ENCODE measurements around the gene APOE. TPM values are rescaled to one million over a fixed set of nuclear protein-coding genes. Genes with fewer than 3 reads are reported as not detected.

Gene APOE
- total and polyA plus RNA-seq, 2 of the 13 experiments (the other 11 are each of a cell fraction or from before 2014, with no cell fraction given): 1,328 to 1,470 TPM

DNA sequence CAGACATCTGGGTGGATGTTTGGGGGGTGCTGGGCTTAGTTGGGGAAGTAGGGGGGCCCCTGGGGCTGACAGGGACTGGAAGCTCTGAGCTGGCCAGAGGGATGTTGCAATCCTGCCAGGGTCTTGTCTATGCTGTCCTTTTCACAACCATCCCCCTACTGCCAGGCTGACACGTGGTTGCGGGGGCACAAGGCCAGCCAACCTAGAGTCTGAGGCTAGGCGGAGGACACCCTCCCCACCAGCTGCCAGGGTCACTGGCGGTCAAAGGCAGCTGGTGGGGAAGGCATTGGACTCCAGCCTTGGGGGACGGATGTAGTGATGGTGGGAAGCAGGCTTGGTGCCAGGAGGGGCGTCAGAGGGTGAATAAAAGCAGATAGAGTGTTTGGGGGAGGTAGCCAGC is 7.3 kb downstream of the APOE start (continued):
- peak; percentile 45; the same call in 1 of the 2 replicates for TF ChIP-seq ZNF430 (CRISPR knock-in tag; IDR thresholded peaks at IDR 0.05)
- TF ChIP-seq, protein P1, sequence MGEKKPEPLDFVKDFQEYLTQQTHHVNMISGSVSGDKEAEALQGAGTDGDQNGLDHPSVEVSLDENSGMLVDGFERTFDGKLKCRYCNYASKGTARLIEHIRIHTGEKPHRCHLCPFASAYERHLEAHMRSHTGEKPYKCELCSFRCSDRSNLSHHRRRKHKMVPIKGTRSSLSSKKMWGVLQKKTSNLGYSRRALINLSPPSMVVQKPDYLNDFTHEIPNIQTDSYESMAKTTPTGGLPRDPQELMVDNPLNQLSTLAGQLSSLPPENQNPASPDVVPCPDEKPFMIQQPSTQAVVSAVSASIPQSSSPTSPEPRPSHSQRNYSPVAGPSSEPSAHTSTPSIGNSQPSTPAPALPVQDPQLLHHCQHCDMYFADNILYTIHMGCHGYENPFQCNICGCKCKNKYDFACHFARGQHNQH (CRISPR knock-in tag; IDR thresholded peaks at IDR 0.05): peak; percentile 77
- TF ChIP-seq BORCS8-MEF2B (CRISPR knock-in tag; IDR thresholded peaks at IDR 0.05): peak; percentile 45; the same call in 1 of the 2 replicates
- no peak for TF ChIP-seq SIN3A (IDR thresholded peaks at IDR 0.05; ENCODE audit: borderline replicate concordance, low read depth, low read length)
- TF ChIP-seq, protein P2, sequence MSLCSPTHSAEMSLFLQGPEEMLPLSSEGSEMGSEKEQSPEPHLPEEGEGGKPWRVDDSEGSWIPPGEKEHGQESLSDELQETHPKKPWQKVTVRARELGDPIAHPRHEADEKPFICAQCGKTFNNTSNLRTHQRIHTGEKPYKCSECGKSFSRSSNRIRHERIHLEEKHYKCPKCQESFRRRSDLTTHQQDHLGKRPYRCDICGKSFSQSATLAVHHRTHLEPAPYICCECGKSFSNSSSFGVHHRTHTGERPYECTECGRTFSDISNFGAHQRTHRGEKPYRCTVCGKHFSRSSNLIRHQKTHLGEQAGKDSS (CRISPR knock-in tag; IDR thresholded peaks at IDR 0.05; ENCODE audit: borderline replicate concordance, low read depth): peak; percentile 37; the same call in 1 of the 2 replicates
- TF ChIP-seq, protein P3, sequence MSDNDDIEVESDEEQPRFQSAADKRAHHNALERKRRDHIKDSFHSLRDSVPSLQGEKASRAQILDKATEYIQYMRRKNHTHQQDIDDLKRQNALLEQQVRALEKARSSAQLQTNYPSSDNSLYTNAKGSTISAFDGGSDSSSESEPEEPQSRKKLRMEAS (IDR thresholded peaks at IDR 0.05): peak; percentile 95
- no peak for TF ChIP-seq SRSF9 (IDR thresholded peaks at IDR 0.05; ENCODE audit: borderline replicate concordance, insufficient read depth, low read depth, low read length, poor library complexity, severe bottlenecking)
- no peak for TF ChIP-seq RBAK (CRISPR knock-in tag; IDR thresholded peaks at IDR 0.05)
- TF ChIP-seq HOXA7 (CRISPR knock-in tag; IDR thresholded peaks at IDR 0.05): 0 out of 2 replicates have a peak, but pooled peaks have one; percentile 68
- peak; percentile 14; the same call in 1 of the 2 replicates for TF ChIP-seq ZNF12 (CRISPR knock-in tag; IDR thresholded peaks at IDR 0.05)
- peak; percentile 70; the same call in 1 of the 2 replicates for TF ChIP-seq ZNF788 (CRISPR knock-in tag; IDR thresholded peaks at IDR 0.05; ENCODE audit: borderline replicate concordance)
- no peak; the same call in 1 of the 2 replicates for TF ChIP-seq JDP2 (CRISPR knock-in tag; IDR thresholded peaks at IDR 0.05; ENCODE audit: borderline replicate concordance)
- TF ChIP-seq, protein P4, sequence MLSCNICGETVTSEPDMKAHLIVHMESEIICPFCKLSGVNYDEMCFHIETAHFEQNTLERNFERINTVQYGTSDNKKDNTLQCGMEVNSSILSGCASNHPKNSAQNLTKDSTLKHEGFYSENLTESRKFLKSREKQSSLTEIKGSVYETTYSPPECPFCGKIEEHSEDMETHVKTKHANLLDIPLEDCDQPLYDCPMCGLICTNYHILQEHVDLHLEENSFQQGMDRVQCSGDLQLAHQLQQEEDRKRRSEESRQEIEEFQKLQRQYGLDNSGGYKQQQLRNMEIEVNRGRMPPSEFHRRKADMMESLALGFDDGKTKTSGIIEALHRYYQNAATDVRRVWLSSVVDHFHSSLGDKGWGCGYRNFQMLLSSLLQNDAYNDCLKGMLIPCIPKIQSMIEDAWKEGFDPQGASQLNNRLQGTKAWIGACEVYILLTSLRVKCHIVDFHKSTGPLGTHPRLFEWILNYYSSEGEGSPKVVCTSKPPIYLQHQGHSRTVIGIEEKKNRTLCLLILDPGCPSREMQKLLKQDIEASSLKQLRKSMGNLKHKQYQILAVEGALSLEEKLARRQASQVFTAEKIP (CRISPR knock-in tag; IDR thresholded peaks at IDR 0.05; ENCODE audit: borderline replicate concordance): no peak
- TF ChIP-seq, protein P5, sequence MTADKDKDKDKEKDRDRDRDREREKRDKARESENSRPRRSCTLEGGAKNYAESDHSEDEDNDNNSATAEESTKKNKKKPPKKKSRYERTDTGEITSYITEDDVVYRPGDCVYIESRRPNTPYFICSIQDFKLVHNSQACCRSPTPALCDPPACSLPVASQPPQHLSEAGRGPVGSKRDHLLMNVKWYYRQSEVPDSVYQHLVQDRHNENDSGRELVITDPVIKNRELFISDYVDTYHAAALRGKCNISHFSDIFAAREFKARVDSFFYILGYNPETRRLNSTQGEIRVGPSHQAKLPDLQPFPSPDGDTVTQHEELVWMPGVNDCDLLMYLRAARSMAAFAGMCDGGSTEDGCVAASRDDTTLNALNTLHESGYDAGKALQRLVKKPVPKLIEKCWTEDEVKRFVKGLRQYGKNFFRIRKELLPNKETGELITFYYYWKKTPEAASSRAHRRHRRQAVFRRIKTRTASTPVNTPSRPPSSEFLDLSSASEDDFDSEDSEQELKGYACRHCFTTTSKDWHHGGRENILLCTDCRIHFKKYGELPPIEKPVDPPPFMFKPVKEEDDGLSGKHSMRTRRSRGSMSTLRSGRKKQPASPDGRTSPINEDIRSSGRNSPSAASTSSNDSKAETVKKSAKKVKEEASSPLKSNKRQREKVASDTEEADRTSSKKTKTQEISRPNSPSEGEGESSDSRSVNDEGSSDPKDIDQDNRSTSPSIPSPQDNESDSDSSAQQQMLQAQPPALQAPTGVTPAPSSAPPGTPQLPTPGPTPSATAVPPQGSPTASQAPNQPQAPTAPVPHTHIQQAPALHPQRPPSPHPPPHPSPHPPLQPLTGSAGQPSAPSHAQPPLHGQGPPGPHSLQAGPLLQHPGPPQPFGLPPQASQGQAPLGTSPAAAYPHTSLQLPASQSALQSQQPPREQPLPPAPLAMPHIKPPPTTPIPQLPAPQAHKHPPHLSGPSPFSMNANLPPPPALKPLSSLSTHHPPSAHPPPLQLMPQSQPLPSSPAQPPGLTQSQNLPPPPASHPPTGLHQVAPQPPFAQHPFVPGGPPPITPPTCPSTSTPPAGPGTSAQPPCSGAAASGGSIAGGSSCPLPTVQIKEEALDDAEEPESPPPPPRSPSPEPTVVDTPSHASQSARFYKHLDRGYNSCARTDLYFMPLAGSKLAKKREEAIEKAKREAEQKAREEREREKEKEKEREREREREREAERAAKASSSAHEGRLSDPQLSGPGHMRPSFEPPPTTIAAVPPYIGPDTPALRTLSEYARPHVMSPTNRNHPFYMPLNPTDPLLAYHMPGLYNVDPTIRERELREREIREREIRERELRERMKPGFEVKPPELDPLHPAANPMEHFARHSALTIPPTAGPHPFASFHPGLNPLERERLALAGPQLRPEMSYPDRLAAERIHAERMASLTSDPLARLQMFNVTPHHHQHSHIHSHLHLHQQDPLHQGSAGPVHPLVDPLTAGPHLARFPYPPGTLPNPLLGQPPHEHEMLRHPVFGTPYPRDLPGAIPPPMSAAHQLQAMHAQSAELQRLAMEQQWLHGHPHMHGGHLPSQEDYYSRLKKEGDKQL (CRISPR knock-in tag; IDR thresholded peaks at IDR 0.05; ENCODE audit: low read depth): 0 out of 2 replicates have a peak, but pooled peaks have one; percentile 44
- TF ChIP-seq ATRX (CRISPR knock-in tag; IDR thresholded peaks at IDR 0.05; ENCODE audit: borderline replicate concordance): no peak
- TF ChIP-seq, protein P6, sequence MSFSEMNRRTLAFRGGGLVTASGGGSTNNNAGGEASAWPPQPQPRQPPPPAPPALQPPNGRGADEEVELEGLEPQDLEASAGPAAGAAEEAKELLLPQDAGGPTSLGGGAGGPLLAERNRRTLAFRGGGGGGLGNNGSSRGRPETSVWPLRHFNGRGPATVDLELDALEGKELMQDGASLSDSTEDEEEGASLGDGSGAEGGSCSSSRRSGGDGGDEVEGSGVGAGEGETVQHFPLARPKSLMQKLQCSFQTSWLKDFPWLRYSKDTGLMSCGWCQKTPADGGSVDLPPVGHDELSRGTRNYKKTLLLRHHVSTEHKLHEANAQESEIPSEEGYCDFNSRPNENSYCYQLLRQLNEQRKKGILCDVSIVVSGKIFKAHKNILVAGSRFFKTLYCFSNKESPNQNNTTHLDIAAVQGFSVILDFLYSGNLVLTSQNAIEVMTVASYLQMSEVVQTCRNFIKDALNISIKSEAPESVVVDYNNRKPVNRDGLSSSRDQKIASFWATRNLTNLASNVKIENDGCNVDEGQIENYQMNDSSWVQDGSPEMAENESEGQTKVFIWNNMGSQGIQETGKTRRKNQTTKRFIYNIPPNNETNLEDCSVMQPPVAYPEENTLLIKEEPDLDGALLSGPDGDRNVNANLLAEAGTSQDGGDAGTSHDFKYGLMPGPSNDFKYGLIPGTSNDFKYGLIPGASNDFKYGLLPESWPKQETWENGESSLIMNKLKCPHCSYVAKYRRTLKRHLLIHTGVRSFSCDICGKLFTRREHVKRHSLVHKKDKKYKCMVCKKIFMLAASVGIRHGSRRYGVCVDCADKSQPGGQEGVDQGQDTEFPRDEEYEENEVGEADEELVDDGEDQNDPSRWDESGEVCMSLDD (CRISPR knock-in tag; IDR thresholded peaks at IDR 0.05; ENCODE audit: borderline replicate concordance): peak; percentile 80; the same call in 1 of the 2 replicates
- TF ChIP-seq FOSL2 (CRISPR knock-in tag; IDR thresholded peaks at IDR 0.05): peak; percentile 89

Data from HepG2 (cell line).